NCI-H2107 treated with DMSO at 0.1 percent for 48 hours (cell line): ENCODE data around the gene JMJD7.

ENCODE experiments used
- DNase-seq: peaks from one replicate; lab custom pipeline; 2025; ENCODE audit not compliant: unreplicated experiment; lab: John Stamatoyannopoulos, UW

Gene JMJD7

DNA sequence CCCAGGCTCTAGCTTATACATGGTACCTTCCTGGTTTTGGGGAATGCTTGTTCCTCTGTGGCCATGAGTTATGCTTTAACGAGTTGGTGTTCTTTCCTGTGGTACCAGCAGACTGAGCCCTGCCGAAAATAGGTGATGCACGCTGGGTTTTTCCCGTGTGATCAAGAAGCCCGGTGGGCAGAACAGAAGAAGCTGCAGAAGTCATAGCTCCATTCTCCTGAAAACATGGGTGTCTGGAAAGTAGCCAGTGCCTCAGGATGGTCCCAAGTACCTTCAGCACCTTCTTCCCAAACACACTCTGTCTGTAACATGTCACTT, 28.4 kb upstream of the JMJD7 start:
- DNase-seq = no peak

GRCh38 chr15:41801185-41801584, 26.7 kb upstream of the JMJD7 start:
- DNase-seq = no peak

DNA sequence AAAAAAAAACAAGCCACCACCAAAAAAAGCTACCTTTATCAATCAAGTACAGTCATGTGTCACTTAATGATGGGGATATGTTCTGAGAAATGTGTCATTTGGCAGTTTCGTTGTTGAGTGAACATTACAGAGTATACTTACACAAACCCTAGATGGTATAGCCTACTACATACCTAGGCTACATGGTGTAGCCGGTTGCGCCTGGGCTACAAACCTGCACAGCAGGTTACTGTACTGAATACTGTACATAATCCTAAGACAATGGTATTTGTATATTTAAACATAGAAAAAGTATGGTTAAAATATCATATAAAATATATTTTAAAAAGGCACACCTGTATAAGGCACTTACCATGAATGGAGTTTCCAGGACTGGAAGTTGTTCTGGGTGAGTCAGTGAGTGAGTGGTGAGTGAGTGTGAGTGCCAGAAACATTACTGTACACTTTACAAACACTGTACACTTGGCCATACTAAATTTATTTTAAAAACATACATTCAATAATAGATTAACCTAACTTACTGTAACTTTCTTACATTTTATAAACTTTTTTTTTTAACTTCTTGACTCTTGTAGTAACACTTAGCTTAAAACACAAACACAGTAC, 25.9 kb upstream of the JMJD7 start:
- no peak for DNase-seq

GRCh38 chr15:41804361-41804760, 23.5 kb upstream of the JMJD7 start:
- peak; percentile 66 for DNase-seq

DNA sequence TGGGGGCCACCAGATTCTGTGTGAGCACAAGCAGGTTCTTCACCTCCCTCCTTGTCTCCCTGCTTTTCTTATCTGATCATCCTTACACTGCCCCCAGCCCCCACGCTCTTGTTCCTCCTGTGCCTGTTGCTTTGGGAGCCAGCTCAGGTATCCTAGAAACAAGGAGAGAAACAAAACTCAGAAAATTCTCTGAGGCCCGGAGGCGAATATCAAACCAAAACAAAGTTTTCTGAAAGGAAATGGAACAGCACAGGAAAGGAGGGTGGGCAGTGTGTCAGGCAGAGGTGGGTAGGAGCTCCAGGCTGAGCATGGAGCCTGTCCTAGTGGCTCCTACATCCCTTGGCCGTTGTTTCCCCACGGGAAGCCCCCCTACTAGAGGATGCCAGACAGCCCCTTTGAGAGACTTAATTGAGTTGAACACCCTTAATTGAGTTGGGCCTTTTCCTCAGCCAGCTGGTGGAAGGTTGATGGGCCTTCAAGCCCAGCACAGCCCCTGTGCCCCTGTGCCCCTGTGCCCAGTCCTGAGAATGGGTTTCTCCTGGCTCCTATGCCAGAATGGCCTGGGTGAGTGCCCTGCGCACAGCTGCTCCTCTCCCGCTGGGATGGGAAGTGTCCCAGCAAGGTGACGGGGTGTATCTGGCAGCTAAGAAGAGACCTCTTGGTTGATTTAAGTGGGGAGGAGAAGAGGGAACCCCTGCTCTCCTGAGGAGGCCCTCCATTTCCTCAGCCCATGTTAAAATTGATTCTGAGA, 22.8 kb upstream of the JMJD7 start:
- DNase-seq = no peak

DNA sequence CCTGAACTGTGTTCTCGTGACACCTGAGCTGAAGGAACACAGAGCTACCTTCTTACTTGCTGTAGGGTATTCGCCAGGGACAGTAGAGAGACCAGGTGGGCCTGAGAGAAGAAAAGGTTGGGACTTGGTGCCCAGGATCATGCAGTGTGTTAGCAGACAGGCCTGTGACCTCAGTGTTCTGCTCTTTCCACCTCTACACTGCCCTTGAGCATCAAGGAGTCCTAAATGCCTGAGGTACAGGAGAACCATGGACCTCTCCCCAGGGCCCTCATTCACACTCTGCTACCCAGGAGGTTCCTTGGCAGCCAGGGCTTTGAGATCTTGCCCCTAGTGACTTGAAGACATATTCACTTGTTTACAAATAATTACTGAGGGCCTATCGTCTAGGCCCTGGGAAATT, 22.2 kb upstream of the JMJD7 start:
- no peak for DNase-seq

DNA sequence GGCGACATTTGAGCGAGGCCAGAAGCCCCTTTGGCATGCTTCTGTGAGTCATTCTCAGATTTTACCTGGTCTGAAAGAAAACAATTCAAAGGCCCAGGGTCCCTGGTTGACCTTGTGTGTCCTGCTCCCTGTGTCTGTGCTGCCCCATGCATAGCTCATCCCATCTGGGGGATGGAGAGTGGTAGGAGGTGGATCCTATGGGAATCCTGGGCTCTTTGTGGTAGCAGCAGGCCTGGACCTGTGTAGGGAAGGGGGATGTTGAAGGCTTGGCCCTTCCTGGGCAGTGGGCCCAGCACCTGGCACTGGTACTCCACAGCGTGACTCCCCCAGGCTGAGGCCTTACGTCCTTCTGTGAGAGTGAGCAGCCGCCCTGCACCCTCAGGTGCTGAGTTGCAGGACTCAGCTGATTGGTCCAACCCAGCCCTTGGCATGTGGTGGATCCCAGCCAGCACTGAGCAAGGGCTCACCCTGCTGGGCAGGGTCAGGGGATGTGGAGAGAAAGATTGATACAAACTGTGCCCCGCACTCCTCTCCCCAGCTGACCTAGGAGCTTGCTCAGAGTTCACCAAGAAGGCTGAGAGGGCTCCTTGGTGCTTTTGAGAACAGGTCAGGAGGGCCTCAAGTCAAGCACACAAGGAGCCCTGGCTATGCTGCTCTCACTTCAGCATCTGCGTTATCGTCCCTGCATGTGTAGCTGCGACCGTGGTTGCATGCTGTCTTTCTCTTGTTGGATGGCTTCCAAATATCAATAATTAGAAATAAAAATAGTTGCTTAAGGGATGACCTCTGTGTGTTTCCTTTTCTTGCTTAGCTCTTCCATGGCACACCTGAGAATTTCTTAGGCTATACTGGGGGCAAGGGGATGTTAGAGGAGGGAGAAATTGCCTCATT, 21.4 kb upstream of the JMJD7 start:
- DNase-seq = peak; percentile 27

GRCh38 chr15:41809121-41809520, 18.8 kb upstream of the JMJD7 start:
- DNase-seq = no peak

DNA sequence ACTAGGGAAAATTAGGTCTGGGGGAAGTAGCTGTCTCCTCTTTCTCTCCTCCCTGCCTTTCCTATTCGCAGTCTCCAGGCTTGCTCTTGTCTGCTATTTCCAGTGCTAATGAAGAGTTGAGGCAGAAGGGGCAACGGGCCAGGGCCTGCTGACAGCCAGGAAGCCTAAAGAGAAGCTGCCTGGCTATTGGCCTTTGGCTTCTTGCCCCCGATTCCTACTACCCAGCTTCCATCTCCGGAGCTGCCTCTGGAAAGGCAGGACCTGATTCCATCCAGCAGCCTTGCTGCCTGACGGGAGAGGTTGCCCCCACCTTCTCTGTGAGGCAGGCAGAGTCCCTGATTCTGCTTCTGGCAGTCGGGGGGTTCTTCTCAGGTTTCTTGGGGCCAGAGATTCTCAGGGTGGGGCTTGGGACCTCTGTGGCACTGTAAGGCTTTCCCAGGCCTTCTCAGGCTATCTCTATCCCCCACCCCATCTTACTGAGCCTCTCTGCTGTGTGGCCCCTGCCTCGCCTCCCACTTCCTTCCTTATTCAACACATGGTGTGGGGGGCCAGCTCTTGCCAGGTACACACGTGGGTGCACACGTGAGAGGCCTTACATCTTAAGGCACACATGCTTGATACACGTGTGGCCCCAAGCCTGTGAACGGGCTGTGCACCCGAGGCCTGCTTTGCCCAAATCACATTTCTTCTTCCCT, 18.2 kb upstream of the JMJD7 start:
- no peak for DNase-seq

DNA sequence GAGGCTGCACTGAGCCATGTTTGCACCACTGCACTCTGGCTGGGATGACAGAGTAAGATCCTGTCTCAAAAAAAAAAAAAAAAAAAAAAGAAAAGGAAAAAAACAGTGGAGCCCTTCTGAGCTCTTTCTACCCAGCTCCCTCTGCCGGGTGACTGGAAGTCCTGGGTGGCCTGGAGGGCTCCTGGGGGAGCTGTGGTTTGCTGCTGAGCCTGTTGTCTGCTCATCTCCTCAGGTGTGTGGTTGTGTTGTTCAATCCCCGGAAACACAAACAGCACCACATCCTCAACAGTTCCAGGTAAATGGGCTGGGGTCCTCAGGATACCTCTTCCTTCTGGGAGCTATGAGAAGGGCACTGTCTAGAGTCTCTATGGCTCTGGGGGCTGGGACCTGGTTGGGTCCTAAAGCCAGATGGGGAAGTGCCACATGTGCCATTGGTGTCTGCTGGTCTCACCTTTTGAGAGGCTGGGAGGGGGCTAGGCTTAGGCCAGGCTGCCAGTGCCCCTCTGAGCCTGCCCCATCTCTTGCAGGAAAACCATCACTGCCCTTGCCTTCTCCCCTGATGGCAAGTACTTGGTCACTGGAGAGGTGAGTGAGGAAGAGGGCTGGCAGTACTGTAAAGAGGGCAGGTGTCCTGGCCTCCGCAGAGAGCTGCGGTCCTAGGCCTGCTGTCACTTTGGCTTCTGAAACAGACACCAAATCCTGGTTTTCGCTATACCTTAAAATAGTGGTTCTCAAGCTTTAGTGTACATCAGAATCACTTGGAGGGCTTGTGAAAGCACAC, 17.1 kb upstream of the JMJD7 start:
- no peak for DNase-seq

DNA sequence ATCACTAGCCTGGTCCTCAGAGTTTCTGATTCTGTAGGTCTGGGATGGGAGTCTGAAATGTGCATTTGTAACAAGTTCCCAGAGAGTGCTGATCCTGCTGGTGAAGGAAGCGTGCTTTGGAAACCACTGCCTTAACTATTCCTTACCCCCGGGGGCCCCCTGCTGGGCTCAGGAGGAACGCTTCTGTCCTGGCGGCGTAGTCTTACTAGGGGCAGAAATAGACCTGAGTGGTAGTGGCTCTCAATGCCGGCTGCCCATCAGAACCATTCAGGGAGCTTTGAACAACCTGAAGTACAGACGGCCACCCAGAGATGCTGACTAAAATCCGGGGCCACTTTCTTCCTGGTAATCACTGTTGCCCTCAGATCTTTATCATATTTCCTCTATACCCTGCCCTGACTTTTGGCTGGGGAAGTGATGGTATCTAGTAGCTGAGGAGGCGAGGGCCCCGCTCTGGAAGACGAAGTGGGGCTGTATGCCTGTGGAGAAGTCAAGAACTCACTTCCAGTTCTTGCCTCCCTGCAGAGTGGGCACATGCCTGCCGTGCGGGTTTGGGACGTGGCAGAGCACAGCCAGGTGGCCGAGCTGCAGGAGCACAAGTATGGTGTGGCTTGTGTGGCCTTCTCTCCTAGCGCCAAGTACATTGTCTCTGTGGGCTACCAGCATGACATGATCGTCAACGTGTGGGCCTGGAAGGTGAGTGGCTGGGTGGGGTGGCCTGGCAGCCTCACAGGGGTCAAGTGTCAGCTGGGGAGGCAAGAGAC, 16.3 kb upstream of the JMJD7 start:
- DNase-seq = peak; percentile 26

DNA sequence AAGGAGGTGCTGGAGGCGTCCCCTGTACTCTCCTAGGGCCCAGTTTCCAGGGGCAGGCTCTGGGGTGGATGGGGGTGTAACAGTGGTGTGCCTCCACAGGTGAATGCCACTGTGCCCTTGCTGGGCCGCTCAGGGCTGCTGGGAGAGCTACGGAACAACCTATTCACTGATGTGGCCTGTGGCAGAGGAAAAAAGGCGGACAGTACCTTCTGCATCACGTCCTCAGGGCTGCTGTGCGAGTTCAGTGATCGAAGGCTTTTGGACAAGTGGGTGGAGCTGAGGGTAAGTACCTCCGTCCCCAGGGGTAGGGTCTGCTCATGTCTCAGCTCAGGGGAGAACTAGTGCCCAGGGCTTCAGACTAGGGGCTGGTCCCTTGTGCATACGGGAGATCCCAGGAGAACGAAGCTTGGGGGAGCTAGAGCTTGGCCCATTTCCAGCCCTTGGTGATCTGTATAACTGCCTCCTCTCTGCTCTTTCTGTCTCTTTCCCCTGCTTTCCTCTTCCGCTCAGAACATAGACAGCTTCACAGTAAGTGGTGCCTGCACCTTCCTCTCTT, 15.0 kb upstream of the JMJD7 start:
- no peak for DNase-seq

GRCh38 chr15:41813426-41813825, 14.5 kb upstream of the JMJD7 start:
- no peak for DNase-seq

GRCh38 chr15:41814534-41814933, 13.4 kb upstream of the JMJD7 start:
- no peak for DNase-seq

DNA sequence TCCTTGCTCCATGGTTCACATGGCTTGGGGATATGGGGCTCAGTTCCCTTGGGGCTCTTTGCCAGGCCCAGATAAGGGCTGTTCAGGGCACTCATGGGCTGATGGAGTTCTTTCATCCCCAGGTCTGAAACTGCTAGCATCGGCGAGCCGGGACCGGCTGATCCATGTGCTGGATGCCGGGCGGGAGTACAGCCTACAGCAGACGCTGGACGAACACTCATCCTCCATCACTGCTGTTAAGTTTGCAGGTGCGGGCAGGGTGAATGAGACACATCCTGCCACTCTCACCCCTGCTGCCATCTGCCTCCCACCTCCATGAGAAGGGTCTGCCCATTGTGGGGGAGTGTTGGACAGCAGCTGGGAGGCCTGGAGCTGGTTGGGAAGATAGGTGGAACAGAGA, 11.1 kb upstream of the JMJD7 start:
- no peak for DNase-seq

DNA sequence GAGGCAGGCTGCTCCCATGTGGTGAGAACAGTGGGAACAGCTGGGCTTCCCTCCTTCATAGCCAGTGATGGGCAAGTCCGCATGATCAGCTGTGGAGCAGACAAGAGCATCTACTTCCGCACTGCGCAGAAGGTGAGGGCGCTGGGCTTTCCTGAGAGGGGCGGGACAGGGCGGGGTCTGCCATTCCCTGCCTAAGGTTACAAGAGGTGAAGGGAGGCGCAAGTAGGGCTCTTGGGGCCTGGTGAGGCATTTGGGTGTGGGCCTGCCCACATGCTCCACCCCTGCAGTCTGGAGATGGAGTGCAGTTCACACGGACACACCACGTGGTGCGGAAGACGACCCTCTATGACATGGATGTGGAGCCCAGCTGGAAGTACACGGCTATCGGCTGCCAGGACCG, 10.6 kb upstream of the JMJD7 start:
- DNase-seq = no peak

GRCh38 chr15:41817781-41818180, 10.1 kb upstream of the JMJD7 start:
- DNase-seq = no peak

GRCh38 chr15:41819455-41820050, 8.3 kb upstream of the JMJD7 start:
- no peak for DNase-seq

DNA sequence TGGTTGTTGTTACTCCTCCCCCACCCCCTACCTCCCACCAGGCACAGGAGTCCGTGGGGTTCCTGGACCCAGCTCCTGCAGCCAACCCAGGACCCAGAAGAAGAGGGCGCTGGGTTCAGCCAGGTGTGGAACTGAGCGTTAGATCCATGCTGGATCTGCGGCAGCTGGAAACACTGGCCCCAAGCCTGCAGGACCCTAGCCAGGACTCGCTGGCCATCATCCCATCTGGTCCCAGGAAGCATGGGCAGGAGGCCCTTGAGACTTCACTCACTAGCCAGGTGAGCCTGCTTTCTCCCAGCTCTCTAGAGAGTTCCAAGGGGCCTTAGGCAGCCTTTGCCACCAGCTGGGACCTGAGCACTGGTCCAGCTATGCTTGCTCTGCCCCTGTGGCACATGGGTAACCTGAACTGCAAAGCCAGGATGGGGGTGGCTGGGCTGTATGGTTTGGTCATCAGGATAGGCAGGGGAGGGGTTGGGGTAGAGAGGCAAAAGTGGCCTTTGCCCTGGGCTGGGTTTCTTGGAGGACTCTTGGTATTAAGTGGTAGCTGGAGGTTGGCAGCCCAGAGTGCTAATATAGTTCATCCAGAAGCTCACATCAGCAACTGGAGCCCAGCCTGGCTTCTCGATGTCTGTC, 7.0 kb upstream of the JMJD7 start:
- no peak for DNase-seq
